GM21786 (cell line): ENCODE measurements around the gene S100PBP.

ENCODE experiments used
- ATAC-seq: cut with Tn5 transposase; IDR thresholded peaks from one replicate; pipeline ENCODE4 v1.9.1; 2021; ENCODE audit not compliant: unreplicated experiment

Gene S100PBP

GRCh38 chr1:32869923-32870614 is 52.6 kb downstream of the S100PBP start:
- no peak for ATAC-seq

GRCh38 chr1:32870615-32871363 is 53.3 kb downstream of the S100PBP start, which contains the start of gene FNDC5:
Gene FNDC5, minus strand, starts transcription at chr1:32870912.
- no peak for ATAC-seq

GRCh38 chr1:32871364-32872191 is 54.1 kb downstream of the S100PBP start:
- no peak for ATAC-seq

- ATAC-seq: no peak
Measured at GRCh38 chr1:32872192-32872460, 54.7 kb downstream of the S100PBP start.

GRCh38 chr1:32873484-32873883 is 56.0 kb downstream of the S100PBP start:
- ATAC-seq: no peak

- ATAC-seq: no peak
Measured at GRCh38 chr1:32874860-32875752, 57.7 kb downstream of the S100PBP start.

- ATAC-seq: no peak
Measured at GRCh38 chr1:32876341-32877210, 59.1 kb downstream of the S100PBP start.

GRCh38 chr1:32877211-32878110 is 60.0 kb downstream of the S100PBP start:
- ATAC-seq: no peak

- no peak for ATAC-seq
Measured at GRCh38 chr1:32878183-32878582, 60.7 kb downstream of the S100PBP start.

- no peak for ATAC-seq
Measured at GRCh38 chr1:32878637-32879041, 61.2 kb downstream of the S100PBP start.

GRCh38 chr1:32881291-32881690 is 63.8 kb downstream of the S100PBP start:
- ATAC-seq: no peak

- no peak for ATAC-seq
Measured at GRCh38 chr1:32881871-32882850, 64.7 kb downstream of the S100PBP start.

GRCh38 chr1:32883338-32884031 is 66.0 kb downstream of the S100PBP start:
- ATAC-seq: no peak

- ATAC-seq: no peak
Measured at GRCh38 chr1:32884032-32884372, 66.5 kb downstream of the S100PBP start.

- ATAC-seq: no peak
Measured at GRCh38 chr1:32884726-32885125, 67.3 kb downstream of the S100PBP start.

- ATAC-seq: no peak
Measured at GRCh38 chr1:32885676-32886003, 68.2 kb downstream of the S100PBP start.
